HG03457 (cell line): ENCODE data around the gene RASAL2.
"Not testable (repeated sequence)": the region's sequence is repeated elsewhere in the genome, so short reads cannot be mapped to it uniquely, and the experiment has no call there.

Experiments
- ATAC-seq: cut with Tn5 transposase; IDR thresholded peaks from one replicate; pipeline ENCODE4 v1.9.1; 2021; ENCODE audit warnings: moderate number of reproducible peaks; ENCODE audit not compliant: unreplicated experiment

The RASAL2 gene

DNA sequence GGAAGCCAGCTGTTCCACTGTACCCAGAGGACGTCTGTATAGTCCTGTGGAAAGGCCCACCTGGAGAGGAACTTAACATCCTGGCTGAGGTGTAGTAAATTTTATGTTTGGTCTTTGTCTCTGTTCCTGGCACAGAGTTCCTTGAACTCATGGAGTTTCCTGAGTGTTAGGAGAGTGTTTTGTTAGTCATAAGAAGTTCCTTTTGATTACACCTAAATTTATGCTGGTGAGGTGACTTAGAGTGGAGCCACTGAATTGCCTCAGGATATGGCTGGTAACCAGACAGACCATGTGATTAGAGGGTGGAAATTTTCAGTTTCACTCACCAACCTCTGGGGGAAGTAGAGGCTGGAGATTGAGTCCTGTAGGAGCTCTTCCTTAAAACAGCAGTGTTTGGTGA is 57.9 kb downstream of the RASAL2 start:
- ATAC-seq, result no peak

DNA sequence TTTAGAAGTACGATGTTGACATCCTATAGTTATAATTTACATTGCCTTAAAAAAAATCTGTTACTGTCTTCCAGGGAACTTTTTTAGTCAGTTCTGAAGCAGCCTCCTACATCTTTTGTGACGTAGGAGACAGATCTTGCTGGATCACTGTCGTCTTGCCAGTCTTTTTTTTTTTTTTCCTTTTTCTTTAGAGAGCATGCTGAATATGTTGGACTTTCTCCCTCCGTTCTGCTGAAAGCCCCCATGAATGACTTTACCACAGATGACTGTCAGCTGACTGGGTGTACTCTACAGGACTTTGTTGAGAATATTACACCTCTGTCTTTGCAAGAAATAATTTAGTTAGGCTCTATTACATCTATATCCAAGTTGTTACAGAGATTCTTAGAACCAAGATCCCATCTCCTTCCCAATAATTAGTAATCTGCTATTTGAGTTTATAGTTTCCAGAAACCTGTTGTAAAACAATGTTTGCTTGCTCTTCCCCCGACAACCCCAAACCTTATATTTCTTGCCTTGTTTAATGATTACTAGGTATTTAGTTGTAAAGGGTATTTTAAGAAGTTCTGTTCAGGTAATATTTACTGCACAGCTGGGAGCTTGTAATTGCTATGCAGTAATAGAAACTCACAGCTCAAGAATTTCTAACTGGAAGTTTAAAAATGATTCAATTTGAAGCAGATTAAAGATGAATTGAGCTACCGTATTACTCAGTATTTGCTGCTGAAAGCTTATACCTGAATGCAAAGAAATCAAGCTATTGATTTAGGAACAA is 61.8 kb downstream of the RASAL2 start:
- ATAC-seq, result no peak

DNA sequence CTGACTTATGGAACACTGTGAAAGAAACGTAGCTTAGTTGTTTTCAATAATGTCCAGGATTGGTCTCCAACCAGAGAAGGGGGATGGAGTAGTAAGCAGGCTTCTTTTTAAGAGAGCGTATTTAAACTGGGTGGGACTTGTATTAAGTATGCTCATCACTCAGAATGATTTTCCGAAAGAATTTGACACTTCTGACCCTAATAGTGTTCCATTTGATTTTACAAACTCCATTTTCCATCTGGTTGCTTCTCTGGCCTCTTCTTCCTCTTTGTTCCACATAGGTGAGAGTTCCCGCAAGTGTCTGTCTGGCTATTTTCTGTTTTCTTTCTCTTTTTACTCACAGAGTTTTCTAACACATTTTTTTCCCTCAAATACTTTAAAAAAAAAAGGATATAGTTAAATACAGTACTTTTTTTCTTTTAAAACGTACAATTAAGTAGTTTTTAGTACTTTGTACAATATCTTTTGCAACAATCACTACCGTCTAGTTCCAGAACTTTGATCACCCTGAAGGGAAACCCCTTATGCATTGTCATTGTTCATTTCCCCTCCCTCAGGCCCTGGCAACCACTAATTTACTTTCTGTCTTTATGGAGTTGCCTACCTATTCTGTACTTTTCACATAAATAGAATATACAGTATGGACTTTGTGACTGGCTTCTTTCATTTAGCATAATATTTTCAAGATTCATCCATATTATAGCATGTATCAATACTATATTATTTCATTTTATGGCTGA is 67.0 kb downstream of the RASAL2 start:
- no peak for ATAC-seq

GRCh38 chr1:178161516-178161915 is 67.6 kb downstream of the RASAL2 start:
- ATAC-seq, result no peak

GRCh38 chr1:178165196-178165595 is 71.3 kb downstream of the RASAL2 start:
- no peak for ATAC-seq

GRCh38 chr1:178166429-178167024 is 72.6 kb downstream of the RASAL2 start:
- ATAC-seq, result no peak

- no peak for ATAC-seq
Measured at GRCh38 chr1:178168536-178168935, 74.6 kb downstream of the RASAL2 start.

DNA sequence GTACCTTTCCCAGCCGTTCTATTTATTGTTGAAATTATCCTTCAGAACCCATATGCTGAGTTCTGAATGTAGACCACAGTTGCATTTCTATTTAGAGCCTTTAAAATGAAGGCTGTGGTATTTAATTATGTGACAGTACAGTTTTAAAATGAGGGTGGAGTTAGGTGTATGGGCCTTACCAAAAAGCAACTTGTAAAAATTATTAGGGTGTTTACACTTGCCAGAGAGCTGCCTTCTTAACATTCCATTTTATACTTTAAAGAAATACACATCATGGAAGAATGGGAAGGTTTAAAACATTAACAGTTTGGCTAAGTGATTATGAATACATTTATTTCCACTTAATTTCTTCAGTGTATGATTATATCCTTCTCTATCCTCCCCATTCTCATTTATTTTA is 75.7 kb downstream of the RASAL2 start:
- ATAC-seq, result no peak

GRCh38 chr1:178172939-178173338 is 79.0 kb downstream of the RASAL2 start:
- no peak for ATAC-seq

DNA sequence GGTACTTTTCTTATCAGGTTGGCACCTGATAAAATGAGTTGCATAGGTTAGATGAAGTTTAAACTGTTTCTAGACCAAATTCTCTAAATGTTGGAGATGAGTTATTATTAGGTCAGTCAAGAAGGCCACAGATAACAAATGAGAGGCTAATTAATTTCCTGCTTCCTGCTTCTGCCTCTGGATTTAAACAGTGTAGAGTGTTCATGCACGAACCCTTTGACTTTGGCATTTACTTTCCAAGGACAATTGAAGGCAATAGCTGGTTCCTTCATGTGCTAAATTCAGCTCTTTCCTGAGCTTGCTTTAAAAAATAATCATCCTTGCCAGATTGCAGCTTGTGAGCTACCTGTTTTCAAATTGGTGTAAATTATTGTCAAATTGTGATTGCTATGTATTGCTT is 80.6 kb downstream of the RASAL2 start:
- ATAC-seq, result no peak

DNA sequence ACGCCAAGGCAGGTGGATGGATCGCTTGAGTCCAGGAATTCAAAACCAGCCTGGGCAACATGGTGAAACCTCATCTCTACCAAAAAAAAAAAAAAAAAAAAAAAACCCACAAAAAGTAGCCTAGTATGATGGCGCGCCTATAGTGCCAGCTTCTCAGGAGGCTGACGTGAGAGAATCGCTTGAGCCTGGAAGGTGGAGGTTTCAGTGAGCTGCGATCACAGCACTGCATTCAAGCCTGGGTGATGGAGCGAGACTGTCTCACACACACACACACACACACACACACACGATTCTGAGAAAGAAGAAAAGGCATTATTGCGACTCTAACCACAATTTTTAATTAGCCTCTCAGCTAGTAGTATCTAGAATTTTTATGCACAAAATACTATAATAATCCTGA is 86.5 kb downstream of the RASAL2 start:
- ATAC-seq, result no peak

DNA sequence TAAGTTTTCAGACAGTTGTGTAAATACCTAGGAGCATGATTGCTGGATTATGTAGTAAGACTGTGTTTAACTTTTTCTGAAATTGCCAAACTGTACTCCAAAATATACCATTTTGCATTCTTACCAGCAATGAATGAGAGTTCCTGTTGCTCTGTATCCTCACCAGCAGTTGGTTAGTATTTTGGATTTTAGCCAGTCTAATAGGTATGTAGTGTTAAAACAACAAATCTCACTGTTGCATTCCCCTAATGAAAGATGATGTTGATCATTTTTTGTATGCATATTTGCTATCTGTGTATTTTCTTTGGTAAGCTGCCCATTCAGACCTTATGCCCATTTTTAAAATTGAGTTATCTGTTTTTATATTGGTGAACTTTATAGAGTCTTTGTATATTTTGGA is 89.9 kb downstream of the RASAL2 start:
- ATAC-seq, result no peak

- no peak for ATAC-seq
Measured at GRCh38 chr1:178188306-178188705, 94.4 kb downstream of the RASAL2 start.

DNA sequence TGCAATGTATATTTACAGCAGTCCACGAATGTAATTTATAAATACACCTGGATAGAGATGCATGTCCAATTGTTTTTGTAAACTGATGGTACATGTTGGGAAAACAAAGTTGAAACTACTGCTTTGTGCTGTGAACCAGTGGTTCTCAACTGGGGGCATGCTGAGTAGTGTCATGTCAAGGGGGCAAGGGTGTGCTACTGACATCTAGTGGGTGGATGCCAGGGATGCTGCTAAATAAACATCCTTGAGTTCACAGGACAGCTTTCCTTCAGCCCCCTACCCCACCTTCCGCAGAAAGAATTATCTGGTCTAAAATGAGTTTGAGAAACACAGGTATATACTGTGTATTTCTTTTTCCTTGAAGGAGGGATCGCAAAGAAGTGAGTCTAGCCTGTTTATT is 95.9 kb downstream of the RASAL2 start:
- no peak for ATAC-seq

- no peak for ATAC-seq
Measured at GRCh38 chr1:178190881-178191280, 97.0 kb downstream of the RASAL2 start.

DNA sequence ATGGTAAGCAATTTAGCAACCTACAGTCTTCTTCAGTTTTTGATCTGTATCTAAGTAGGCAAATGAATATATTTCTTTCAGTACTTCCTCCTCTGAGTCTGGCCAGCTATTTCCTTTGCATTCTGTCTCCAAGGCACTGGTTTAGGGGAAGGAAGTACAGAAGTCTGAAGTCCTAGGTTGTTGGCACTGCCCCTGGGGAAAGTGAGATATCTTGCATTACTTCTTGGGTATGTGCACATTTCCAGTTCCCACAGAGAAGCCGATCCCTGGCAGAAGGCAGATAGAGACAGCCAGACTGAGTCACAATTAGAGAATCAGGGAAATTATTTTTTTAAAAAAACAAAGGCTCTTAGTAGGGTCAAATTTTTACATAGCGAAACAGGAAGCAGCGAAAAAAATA is 98.8 kb downstream of the RASAL2 start:
- no peak for ATAC-seq

- ATAC-seq, result no peak
Measured at GRCh38 chr1:178196631-178197030, 102.7 kb downstream of the RASAL2 start.

- not testable (repeated sequence) for ATAC-seq
Measured at GRCh38 chr1:178202095-178202494, 108.2 kb downstream of the RASAL2 start.

- not testable (repeated sequence) for ATAC-seq
Measured at GRCh38 chr1:178202546-178202945, 108.6 kb downstream of the RASAL2 start.

- ATAC-seq, result not testable (repeated sequence)
Measured at GRCh38 chr1:178208269-178208856, 114.5 kb downstream of the RASAL2 start.

DNA sequence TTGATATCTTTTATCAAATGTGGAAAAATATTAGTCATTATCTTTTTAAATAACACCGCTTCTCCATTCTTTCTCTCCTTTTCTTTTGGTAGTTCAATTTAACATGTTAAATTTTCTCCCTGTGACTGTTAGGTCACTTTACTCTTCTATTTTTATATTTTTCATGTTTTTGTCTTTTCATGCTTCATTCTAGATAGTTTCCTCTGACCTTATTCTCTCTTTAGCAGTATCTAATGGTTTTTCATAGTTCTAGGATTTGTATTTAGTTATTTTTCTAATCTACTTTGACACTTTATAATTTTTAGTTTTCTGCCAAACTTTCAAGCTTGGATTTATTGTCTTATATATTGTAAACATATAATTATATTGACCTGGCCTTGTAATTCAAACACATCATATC is 116.0 kb downstream of the RASAL2 start:
- ATAC-seq, result no peak

DNA sequence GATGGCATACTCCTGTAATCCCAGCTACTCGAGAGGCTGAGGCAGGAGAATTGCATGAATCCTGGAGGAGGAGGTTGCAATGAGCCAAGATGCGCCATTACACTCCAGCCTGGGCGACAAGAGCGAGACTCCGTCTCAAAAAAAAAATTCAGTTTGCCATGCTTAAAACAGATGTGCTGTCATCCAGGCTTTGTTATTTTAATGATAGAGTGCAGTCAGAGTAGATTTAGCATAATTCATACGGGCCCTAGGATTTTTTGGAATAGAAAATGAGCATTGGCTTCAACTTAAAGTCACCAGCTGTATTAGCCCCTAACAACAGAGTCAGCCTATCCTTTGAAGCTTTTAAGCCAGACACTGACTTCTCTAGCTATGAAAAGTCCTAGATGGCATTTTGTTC is 124.6 kb downstream of the RASAL2 start:
- ATAC-seq, result no peak
